NOMO-1 treated with dmso at 0.1 percent for 144 hours (cell line): ENCODE results near the gene CHD5.

ENCODE experiments used
- DNase-seq: peaks from one replicate; lab custom pipeline; 2025; ENCODE audit not compliant: unreplicated experiment; lab: John Stamatoyannopoulos, UW

CHD5 gene

DNA sequence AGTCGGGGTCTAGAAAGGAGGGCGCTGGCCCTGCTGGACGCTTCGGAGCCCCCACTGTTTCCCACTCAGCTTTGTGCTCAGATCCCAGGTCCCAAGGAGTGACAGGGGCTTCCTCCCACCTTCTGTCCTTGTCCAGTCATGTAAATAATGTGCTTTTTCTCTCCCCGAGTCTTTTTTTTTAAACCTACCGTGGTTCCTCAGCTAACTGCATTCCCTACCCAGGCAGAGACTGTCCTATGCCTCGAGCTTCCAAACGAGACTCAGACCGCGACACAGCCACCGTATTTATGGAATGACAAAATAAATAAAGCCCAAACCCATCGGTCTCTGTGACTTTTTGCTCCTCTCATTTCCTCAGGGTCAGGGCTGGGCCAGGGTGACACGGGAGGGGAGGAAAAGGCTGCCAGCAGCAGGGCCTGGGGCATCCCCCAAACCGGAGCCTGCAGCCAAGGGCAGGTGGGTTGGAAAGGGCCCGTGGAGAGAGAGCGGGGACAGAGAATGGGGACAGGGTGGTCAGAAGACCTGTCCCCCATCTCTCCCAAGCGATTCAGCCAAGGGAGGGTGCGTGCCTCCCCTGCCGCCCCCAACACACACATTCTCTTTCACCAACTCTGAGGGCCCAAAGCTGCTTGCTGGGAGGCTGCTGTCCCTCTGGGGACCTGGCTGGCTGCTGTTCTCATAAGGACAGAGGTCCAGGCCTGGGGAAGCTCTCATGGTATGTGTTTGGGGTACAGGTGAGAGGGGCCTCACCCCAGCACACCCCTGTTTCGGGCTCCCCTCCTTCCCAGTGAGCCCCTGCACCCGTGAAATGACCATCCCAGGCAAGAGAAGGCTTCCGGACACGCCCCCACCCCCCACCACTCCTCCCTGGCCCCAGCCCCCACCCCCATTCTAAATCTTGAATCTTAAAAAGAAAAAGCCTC, 79.0 kb downstream of the CHD5 start:
- no peak for DNase-seq

GRCh38 chr1:6099787-6100765, 80.0 kb downstream of the CHD5 start:
- no peak for DNase-seq

- DNase-seq, result no peak
These were observed 80.8 kb downstream of the CHD5 start for GRCh38 chr1:6099297-6099696.

- no peak for DNase-seq
These were observed 81.6 kb downstream of the CHD5 start for GRCh38 chr1:6098303-6099215.

DNA sequence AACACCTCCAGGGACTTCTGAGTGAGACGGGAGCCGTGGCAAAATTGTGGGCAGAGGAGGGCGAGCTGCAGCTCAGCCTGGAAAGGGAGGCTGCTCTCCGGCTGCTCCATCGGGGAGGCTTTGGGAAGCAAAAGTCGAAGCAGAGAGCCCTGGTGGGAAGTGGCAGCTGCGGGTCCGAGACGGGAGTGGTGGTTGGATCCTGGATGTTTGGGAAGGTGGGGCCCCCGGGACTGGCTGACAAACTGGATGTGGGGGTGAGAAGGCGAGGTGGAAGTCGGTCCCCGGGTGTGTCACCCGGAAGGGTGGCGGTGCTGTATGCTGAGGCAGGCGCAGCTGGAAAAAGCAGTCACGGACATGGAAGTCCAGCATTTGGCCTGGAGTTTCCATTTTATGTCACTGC, 82.3 kb downstream of the CHD5 start:
- DNase-seq, result no peak

DNA sequence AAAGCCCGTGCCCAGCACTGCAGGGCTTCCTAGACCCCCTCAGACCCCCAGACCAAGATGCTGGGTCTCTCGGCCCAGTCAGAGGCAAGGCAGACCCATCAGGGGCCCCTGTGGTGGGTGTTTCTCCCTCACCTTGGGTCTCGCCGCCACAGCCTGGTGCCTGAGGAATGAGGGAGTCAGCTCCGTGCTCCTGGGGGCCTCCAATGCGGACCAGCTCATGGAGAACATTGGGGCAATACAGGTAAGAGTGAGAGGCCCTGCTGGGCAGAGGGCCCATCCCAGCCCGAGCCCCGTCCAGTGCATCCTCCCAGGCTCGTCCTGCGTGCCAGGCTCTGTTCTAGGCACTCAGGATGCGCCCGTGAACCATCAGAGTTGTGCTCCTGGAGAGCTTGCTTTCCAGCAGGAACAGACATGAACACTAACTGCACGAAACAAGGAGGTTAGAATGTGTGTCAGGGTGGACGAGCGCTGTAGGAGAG, 83.0 kb downstream of the CHD5 start:
- no peak for DNase-seq

GRCh38 chr1:6096243-6097116, 83.6 kb downstream of the CHD5 start:
- DNase-seq, result no peak

- no peak for DNase-seq
These were observed 84.4 kb downstream of the CHD5 start for GRCh38 chr1:6095511-6096242.

- no peak for DNase-seq
These were observed 85.2 kb downstream of the CHD5 start for GRCh38 chr1:6094801-6095505.

GRCh38 chr1:6094246-6094645, 85.9 kb downstream of the CHD5 start:
- no peak for DNase-seq

GRCh38 chr1:6093611-6094010, 86.5 kb downstream of the CHD5 start:
- no peak for DNase-seq

DNA sequence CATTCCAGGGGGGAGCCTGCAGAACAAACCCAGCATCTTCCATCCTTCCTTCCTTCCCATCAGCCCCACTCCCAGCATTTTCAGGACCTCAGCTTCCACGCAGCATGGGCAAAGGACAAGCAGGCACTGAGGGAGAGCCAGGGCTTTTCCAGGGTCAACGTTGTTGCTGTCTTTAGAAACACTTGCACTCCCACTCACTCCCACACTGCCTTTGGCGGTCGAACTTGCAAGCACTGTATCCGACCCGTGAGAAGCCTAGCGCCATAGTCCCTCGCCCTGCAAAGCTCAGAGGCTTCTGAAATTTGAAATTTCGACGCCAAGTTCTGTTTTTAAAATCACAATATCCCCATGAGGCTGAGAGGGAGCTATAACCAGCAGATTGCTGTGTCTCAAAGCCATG, 87.0 kb downstream of the CHD5 start:
- DNase-seq, result no peak

DNA sequence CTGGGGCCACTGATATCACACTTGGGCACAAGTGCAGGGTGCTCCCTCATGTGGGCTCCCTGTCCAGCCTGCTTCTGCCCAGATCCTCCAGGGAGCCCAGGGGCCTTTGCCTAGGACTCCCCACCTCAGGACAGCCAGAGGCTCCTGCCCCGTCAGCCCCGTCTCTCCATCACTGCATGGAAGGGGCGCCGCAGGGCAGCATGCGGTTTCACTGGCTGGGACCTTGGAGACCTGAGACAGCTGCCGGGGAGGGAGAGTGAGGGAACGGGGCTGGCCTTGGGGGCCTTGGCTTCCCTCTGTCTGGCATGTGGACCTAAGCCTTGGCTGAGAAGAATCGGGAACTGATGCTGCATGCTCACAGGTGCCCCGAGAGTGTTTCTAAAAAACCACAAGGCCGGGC, 87.9 kb downstream of the CHD5 start:
- no peak for DNase-seq

GRCh38 chr1:6091823-6092109, 88.4 kb downstream of the CHD5 start:
- no peak for DNase-seq

GRCh38 chr1:6090996-6091822, 88.9 kb downstream of the CHD5 start:
- DNase-seq, result no peak

DNA sequence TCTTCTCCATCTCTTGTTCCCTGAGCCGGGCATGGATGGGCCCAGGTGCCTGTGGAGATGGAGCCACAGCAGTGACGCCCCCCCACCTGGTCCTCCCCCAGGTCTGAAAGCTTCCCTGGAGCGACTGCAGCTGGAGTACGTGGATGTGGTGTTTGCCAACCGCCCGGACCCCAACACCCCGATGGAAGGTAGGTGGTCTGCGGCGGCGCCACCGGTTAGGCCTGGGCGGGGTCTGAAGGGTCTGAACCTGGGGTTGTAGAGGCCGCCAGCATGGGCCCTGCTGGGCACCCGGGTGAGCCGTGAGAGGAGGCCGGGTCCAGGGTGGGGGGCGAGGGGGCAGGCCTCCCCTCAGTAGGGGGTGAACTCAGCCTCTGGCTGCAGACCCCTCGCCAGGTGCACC, 89.8 kb downstream of the CHD5 start:
- DNase-seq, result no peak

- no peak for DNase-seq
These were observed 91.2 kb downstream of the CHD5 start for GRCh38 chr1:6088956-6089355.

- no peak for DNase-seq
These were observed 92.2 kb downstream of the CHD5 start for GRCh38 chr1:6087958-6088357.
